HG03378 (cell line): ENCODE results near the gene LRMDA.
"Not testable (repeated sequence)": the region's sequence is repeated elsewhere in the genome, so short reads cannot be mapped to it uniquely, and the experiment has no call there.

Experiments
- ATAC-seq: cut with Tn5 transposase; IDR thresholded peaks from one replicate; pipeline ENCODE4 v1.9.1; 2021; ENCODE audit warnings: mild to moderate bottlenecking, moderate library complexity; ENCODE audit not compliant: unreplicated experiment

Gene LRMDA

GRCh38 chr10:76581506-76582256 lies 1150.3 kb downstream of the LRMDA start:
- ATAC-seq, result no peak

- ATAC-seq, result no peak
These were observed 1151.1 kb downstream of the LRMDA start for GRCh38 chr10:76582531-76582930.

- ATAC-seq, result no peak
These were observed 1152.3 kb downstream of the LRMDA start for GRCh38 chr10:76583711-76584161.

- ATAC-seq, result not testable (repeated sequence)
These were observed 1153.0 kb downstream of the LRMDA start for GRCh38 chr10:76584466-76584865.
